IPS-18c (cell line): ENCODE data around the gene HAGHL.
"Not testable (repeated sequence)": the region's sequence is repeated elsewhere in the genome, so short reads cannot be mapped to it uniquely, and the experiment has no call there.

ENCODE experiments used
- H3K4me3 ChIP-seq: 2 replicates; pipeline ENCODE4 v1.7.0; 2013; ENCODE audit warnings: low read depth, mild to moderate bottlenecking, low read length, moderate library complexity; ENCODE audit not compliant: insufficient read depth
- H3K9me3 ChIP-seq: one replicate; pipeline ENCODE4 v1.6.1; 2013; ENCODE audit warnings: mild to moderate bottlenecking, low read length, moderate library complexity; ENCODE audit not compliant: control insufficient read depth, insufficient read depth

The HAGHL gene

DNA sequence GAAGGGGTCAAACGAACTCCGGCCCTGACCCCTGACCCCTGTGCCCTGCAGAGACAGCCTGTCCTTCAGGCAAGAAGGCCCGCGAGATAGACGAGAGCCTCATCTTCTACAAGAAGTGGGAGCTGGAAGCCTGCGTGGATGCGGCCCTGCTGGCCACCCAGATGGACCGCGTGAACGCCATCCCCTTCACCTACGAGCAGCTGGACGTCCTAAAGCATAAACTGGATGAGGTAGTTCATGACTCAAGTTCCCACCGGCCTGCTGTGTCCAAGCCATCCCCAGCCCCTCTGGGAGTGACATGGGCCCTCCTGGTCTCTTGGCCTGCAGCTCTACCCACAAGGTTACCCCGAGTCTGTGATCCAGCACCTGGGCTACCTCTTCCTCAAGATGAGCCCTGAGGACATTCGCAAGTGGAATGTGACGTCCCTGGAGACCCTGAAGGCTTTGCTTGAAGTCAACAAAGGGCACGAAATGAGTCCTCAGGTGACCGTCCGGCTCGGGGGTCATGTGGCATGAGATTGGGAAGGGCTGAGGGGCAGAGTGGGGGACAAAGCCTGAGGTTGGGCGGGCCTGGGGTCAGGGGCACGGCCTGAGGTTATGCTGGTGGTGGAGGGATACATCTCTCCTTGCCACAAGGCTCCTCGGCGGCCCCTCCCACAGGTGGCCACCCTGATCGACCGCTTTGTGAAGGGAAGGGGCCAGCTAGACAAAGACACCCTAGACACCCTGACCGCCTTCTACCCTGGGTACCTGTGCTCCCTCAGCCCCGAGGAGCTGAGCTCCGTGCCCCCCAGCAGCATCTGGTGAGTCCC lies 39.3 kb downstream of the HAGHL start:
- Histone ChIP-seq H3K4me3 (no peak overlapping the region), H3K9me3 (no peaks in the 10 kb centered on the region)

DNA sequence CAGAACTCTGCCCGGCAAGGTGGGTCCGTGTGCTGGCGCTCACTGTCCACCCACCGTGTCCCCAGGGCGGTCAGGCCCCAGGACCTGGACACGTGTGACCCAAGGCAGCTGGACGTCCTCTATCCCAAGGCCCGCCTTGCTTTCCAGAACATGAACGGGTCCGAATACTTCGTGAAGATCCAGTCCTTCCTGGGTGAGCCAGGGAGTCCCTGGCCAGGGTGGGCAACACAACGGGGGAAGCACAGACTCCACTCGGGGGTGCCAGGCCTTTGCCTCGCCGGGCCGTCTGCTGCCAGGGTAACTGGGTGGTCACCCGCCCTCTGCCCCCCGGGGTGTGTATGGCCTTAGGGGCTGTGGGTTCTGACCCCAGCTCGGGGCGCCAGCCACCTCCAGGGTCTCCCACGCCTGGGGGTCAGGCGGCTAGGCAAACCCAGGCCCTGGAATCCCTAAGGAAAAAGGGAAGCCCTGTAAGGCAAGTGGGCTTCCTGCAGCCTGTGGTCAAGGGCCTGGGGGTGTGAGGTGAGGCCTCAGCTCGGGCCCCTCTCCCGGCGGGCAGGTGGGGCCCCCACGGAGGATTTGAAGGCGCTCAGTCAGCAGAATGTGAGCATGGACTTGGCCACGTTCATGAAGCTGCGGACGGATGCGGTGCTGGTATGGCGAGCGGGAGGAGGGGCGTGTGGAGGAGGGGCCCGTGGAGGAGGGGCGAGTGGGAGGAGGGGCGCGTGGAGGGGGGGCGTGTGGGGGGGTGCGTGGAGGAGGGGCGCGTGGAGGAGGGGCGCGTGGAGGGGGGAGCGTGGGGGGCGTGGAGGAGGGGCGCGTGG lies 40.1 kb downstream of the HAGHL start:
- no peak overlapping the region for H3K4me3 ChIP-seq

GRCh38 chr16:767743-768235 lies 40.9 kb downstream of the HAGHL start:
- Histone ChIP-seq H3K4me3 (no peak overlapping the region), H3K9me3 (no peaks in the 10 kb centered on the region)

More for the DNA sequence above, 40.1 kb downstream of the HAGHL start:
- H3K9me3 ChIP-seq = no peaks in the 10 kb centered on the region

DNA sequence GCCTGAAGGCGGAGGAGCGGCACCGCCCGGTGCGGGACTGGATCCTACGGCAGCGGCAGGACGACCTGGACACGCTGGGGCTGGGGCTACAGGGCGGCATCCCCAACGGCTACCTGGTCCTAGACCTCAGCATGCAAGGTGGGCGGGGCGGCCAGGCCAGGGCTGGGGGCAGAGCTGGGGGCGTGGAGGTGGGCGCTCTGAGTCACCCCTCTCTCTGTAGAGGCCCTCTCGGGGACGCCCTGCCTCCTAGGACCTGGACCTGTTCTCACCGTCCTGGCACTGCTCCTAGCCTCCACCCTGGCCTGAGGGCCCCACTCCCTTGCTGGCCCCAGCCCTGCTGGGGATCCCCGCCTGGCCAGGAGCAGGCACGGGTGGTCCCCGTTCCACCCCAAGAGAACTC lies 41.5 kb downstream of the HAGHL start:
- H3K4me3 ChIP-seq = no peak overlapping the region

GRCh38 chr16:769184-769784 lies 42.4 kb downstream of the HAGHL start:
- no peak overlapping the region for H3K4me3 ChIP-seq
- no peaks in the 10 kb centered on the region for H3K9me3 ChIP-seq

More for the DNA sequence above, 41.5 kb downstream of the HAGHL start:
- no peaks in the 10 kb centered on the region for H3K9me3 ChIP-seq

GRCh38 chr16:769934-770333 lies 43.0 kb downstream of the HAGHL start:
- H3K4me3 ChIP-seq = no peak overlapping the region
- no peaks in the 10 kb centered on the region for H3K9me3 ChIP-seq

DNA sequence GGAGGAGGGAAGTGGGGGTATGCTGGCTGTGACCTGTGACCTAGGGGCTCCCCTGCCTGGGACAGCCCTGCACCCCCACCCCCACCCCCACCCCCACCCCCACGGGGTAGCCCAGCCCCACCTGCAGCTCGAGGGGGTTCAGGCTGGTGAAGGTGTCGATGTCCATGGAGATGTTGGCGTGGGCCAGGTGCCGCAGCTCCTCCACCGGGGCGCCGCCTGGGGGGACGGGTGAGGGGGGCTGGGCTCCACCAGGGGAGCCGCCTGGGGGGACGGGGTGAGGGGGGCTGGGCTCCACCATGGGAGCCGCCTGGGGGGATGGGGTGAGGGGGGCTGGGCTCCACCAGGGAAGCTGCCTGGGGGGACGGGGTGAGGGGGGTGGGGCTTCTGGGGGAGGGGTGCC lies 43.5 kb downstream of the HAGHL start:
- Histone ChIP-seq H3K4me3 (no peak overlapping the region), H3K9me3 (no peaks in the 10 kb centered on the region)

- no peaks in the 10 kb centered on the region for H3K9me3 ChIP-seq
These were observed 46.1 kb downstream of the HAGHL start for GRCh38 chr16:772959-773358.

GRCh38 chr16:774086-775001 lies 47.4 kb downstream of the HAGHL start:
- Histone ChIP-seq H3K4me3 (no peak overlapping the region), H3K9me3 (no peaks in the 10 kb centered on the region)

More at GRCh38 chr16:772959-773358, 46.1 kb downstream of the HAGHL start:
- H3K4me3 ChIP-seq = no peak overlapping the region

- H3K9me3 ChIP-seq = no peaks in the 10 kb centered on the region
- no peak overlapping the region for H3K4me3 ChIP-seq
These were observed 48.4 kb downstream of the HAGHL start for GRCh38 chr16:775236-775796.

GRCh38 chr16:776298-776697 lies 49.4 kb downstream of the HAGHL start:
- H3K9me3 ChIP-seq, H3K4me3 ChIP-seq: not testable (repeated sequence)

DNA sequence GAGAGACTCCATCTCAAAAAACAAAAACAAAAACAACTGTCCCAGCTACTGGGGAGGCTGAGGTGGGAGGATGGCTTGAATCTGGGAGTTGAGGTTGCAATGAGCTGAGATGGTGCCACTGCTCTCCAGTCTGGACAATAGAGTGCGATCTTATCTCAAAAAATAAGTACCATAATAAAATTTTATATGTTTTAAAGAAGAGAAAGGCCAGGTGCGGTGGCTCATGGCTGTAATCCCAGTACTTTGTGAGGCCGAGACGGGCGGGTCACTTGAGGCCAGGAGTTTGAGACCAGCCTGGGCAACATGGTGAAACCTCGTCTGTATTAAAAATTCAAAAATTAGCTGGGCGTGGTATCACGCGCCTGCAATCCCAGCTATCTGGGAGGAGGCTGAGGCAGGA lies 49.9 kb downstream of the HAGHL start:
- Histone ChIP-seq H3K9me3 (no peaks in the 10 kb centered on the region), H3K4me3 (no peak overlapping the region)

DNA sequence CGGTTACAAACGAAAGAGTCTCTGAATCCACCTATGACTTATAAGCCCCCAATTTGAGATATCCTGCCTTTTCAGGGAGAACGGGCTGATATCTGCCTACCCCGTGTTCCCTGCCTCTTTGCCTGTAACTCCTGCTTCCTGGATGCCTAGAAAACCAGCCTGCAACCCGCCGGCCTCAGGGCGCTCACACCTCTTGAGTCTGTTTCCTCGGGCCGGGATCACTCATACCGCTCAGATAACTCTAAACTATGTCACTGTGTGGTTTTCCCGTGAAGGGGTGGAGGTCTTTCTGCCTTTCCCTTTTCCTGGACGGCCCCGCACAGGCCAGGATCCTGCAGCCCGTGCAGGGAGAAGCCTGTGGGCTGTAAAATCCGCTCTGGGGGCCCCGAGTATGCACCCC lies 50.9 kb downstream of the HAGHL start:
- Histone ChIP-seq H3K4me3 (no peak overlapping the region), H3K9me3 (no peaks in the 10 kb centered on the region)

DNA sequence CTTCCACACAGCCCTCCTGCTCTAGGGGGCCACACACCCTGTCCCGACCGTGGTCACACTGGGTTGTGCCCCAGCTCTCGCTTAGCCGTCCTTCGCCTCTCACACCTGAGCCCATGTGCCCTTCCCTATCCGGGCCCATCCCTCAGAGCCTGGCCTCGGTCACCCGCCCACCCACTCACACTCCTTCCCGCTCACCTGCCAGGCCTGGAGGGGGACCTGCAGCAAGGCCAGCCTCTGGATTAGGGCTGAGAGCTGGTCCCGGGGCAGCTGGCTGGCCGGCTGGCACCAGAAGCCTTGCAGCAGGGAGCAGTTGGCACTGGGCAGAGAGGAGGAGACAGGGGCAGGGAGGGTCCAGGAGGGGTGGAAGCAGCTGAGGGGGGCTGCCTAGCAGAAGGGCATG lies 51.5 kb downstream of the HAGHL start:
- H3K9me3 ChIP-seq = no peaks in the 10 kb centered on the region

GRCh38 chr16:778909-779527 lies 52.1 kb downstream of the HAGHL start:
- H3K9me3 ChIP-seq = no peaks in the 10 kb centered on the region
- H3K4me3 ChIP-seq = no peak overlapping the region

More for the DNA sequence above, 51.5 kb downstream of the HAGHL start:
- H3K4me3 ChIP-seq = no peak overlapping the region
